Transverse colon (tissue), 3 donors: ENCODE results near the gene SART3.

ENCODE experiments used
- POLR2A ChIP-seq: fragments of 450-650 bp; IDR thresholded peaks from one replicate; pipeline ENCODE4 v1.6.1; 2016; ENCODE audit warnings: antibody characterized with exemption, mild to moderate bottlenecking, moderate library complexity
- POLR2AphosphoS5 ChIP-seq, 3 donors: sonication (generic); formaldehyde crosslinking; IDR thresholded peaks; one replicate each; pipeline ENCODE4 v1.6.1; 2016; ENCODE audit warnings: antibody characterized with exemption in 3 of 3

- TF ChIP-seq POLR2AphosphoS5 (IDR thresholded peaks at IDR 0.05) (no peak), POLR2A (no peak)
These were observed 21.5 kb upstream of the SART3 start for GRCh38 chr12:108582509-108582908.
